K562 (cell line): Measurements from ENCODE around the gene TLNRD1. TPM values are rescaled to one million over a fixed set of nuclear protein-coding genes. Genes with fewer than 3 reads are reported as not detected.

Experiments
- GTF2B ChIP-seq: IDR thresholded peaks from 2 replicates; pipeline ENCODE4 v1.6.1; 2011; ENCODE audit not compliant: insufficient read length; ENCODE audit errors: extremely low read depth
- HNRNPLL ChIP-seq: fragments of 200-400 bp; formaldehyde crosslinking; IDR thresholded peaks from 2 replicates; pipeline ENCODE4 v1.6.1; 2017; ENCODE audit warnings: low read length, low read depth, mild to moderate bottlenecking; ENCODE audit not compliant: poor library complexity, severe bottlenecking
- JUN ChIP-seq, 2 experiments: sonication (generic) in 1 of 2; formaldehyde crosslinking in 1 of 2; IDR thresholded peaks; 2 replicates each; pipeline versions ENCODE4 v1.6.1 to v1.8.0; 2012 to 2022; ENCODE audit warnings: borderline replicate concordance in 2 of 2, mild to moderate bottlenecking in 2 of 2, improper control_type of control experiment in 1 of 2, low read depth in 1 of 2, low read length in 1 of 2, missing genetic modification reagents in 1 of 2
- JUND ChIP-seq, 2 experiments: IDR thresholded peaks; 2 replicates in 1 of 2; 3 replicates in 1 of 2; pipeline ENCODE4 v1.6.1; 2011; ENCODE audit warnings: borderline replicate concordance in 2 of 2, low read depth in 2 of 2, low read length in 2 of 2, improper control_type of control experiment in 1 of 2, missing biosample characterization in 1 of 2, missing genetic modification characterization in 1 of 2, missing genetic modification reagents in 1 of 2
- MGA ChIP-seq: fragments of 450-650 bp; IDR thresholded peaks from 2 replicates; pipeline ENCODE4 v1.6.1; 2016; ENCODE audit warnings: mild to moderate bottlenecking, moderate library complexity
- NR2C2 ChIP-seq, 2 experiments: fragments of 200-800 bp in 1 of 2; sonication (Bioruptor generic) in 1 of 2; sonication (generic) in 1 of 2; formaldehyde crosslinking in 1 of 2; IDR thresholded peaks; 2 replicates each; pipeline versions ENCODE4 v1.6.1 to v1.8.0; 2016 to 2022; ENCODE audit warnings: mild to moderate bottlenecking in 1 of 2, missing compliant biosample characterization in 1 of 2, missing genetic modification characterization in 1 of 2, missing genetic modification reagents in 1 of 2
- OTX1 ChIP-seq: fragments of 450-650 bp; formaldehyde crosslinking; IDR thresholded peaks from 2 replicates; pipeline ENCODE4 v1.4.0; 2022; ENCODE audit warnings: mild to moderate bottlenecking
- PHF21A ChIP-seq: fragments of 450-650 bp; IDR thresholded peaks from 2 replicates; pipeline ENCODE4 v1.6.1; 2017; ENCODE audit warnings: low read depth, borderline replicate concordance
- POLR2A ChIP-seq: fragments of 450-650 bp; conservative IDR thresholded peaks from 2 replicates; pipeline ENCODE4 v1.6.1; 2016
- SAFB ChIP-seq: fragments of 200-400 bp; formaldehyde crosslinking; IDR thresholded peaks from 2 replicates; pipeline ENCODE4 v1.6.1; 2017; ENCODE audit warnings: low read depth, low read length, borderline replicate concordance
- SRSF7 ChIP-seq: fragments of 200-400 bp; formaldehyde crosslinking; optimal IDR thresholded peaks from 2 replicates; pipeline ENCODE3; 2017; ENCODE audit warnings: mild to moderate bottlenecking, low read depth, low read length
- ZNF280A ChIP-seq: fragments of 450-650 bp; IDR thresholded peaks from 2 replicates; pipeline ENCODE4 v1.6.1; 2018; ENCODE audit warnings: mild to moderate bottlenecking, low read depth; ENCODE audit not compliant: partially characterized antibody
- polyA plus RNA-seq, 8 experiments: library from polyadenylated mRNA; depleted of rRNA in 4 of 8; stranded (reverse) in 5 of 8; unstranded in 3 of 8; fragments of >200 nt; fragmentation: Nextera tagmentation in 2 of 8; fragmentation: Illumina TruSeq in 1 of 8; extraction: Ambion mirVana in 2 of 8; extraction: Trizol in 1 of 8; gene quantifications; 2 replicates each; pipeline versions ENCODE4 v1.2.1 to v1.2.3, GENCODE V29; 2011 to 2014; ENCODE audit warnings: inconsistent platforms in 1 of 8, missing spikeins in 1 of 8
- total RNA-seq, 7 experiments: library from RNA; depleted of rRNA in 6 of 7; stranded (reverse); fragments of >200 nt in 6 of 7; fragmentation: Illumina TruSeq in 2 of 7; extraction: Trizol in 2 of 7; gene quantifications; 2 replicates each; pipeline versions ENCODE4 v1.2.1 to v1.2.3, GENCODE V29; 2011 to 2021; ENCODE audit warnings: low replicate concordance in 1 of 7

Gene TLNRD1
- total and polyA plus RNA-seq, 9 of the 15 experiments (the other 6 are each of a cell fraction or from before 2014, with no cell fraction given) = 1.1 to 33.1 (median 5.7) TPM

- TF ChIP-seq MGA = no peak
- TF ChIP-seq OTX1 (CRISPR knock-in tag) = no peak
- TF ChIP-seq JUND (IDR thresholded peaks at IDR 0.05; ENCODE audit: borderline replicate concordance, low read depth, low read length) = no peak
- TF ChIP-seq JUND (tag; IDR thresholded peaks at IDR 0.05; ENCODE audit: borderline replicate concordance, low read depth, low read length) = no peak; the same call in 2 of the 3 replicates
- TF ChIP-seq HNRNPLL = peak; percentile 87
- TF ChIP-seq POLR2A = peak; percentile 86
- no peak for TF ChIP-seq GTF2B
- TF ChIP-seq SRSF7 = no peak
- TF ChIP-seq NR2C2 (CRISPR knock-in tag; IDR thresholded peaks at IDR 0.05) = no peak; the same call in 1 of the 2 replicates
- no peak; the same call in 1 of the 2 replicates for TF ChIP-seq NR2C2 (tag; IDR thresholded peaks at IDR 0.05)
- TF ChIP-seq JUN (IDR thresholded peaks at IDR 0.05; ENCODE audit: borderline replicate concordance, low read depth, low read length) = no peak
- peak; percentile 19; the same call in 1 of the 2 replicates for TF ChIP-seq JUN (CRISPR knock-in tag; IDR thresholded peaks at IDR 0.05; ENCODE audit: borderline replicate concordance)
- 0 out of 2 replicates have a peak, but pooled peaks have one; percentile 48 for TF ChIP-seq SAFB
- TF ChIP-seq ZNF280A = no peak
- TF ChIP-seq PHF21A = 0 out of 2 replicates have a peak, but pooled peaks have one; percentile 17
Observed at GRCh38 chr15:81000624-81001151, at the start of gene TLNRD1 (continued).
